ENCODE measurements around the gene CDK14. TPM values are rescaled to one million over a fixed set of nuclear protein-coding genes. Genes with fewer than 3 reads are reported as not detected.

CDK14 gene
- polyA plus RNA-seq, 1 donor from 2014 or later: 25.1 TPM

- H3F3A ChIP-seq (ENCODE audit: insufficient read depth, low read length, poor library complexity, severe bottlenecking): no peaks in the 10 kb centered on the region
- no peaks in the 10 kb centered on the region for H4K20me1 ChIP-seq (ENCODE audit: insufficient read depth)
- no peaks in the 10 kb centered on the region for H3K36me3 ChIP-seq (ENCODE audit: insufficient read depth, low read length)
- no peak overlapping the region for H3K4me3 ChIP-seq (ENCODE audit: low read length)
- no peak overlapping the region for H3K27ac ChIP-seq (ENCODE audit: low read length)
- H3K9ac ChIP-seq (ENCODE audit: low read length): no peak overlapping the region
- H3K79me2 ChIP-seq (replicated peaks; ENCODE audit: insufficient read depth, low read length): no peaks in the 10 kb centered on the region
- TF ChIP-seq RAD21 (conservative IDR thresholded peaks at IDR 0.05) (no peak), EZH2 (IDR thresholded peaks at IDR 0.05; ENCODE audit: borderline replicate concordance, insufficient read depth, low read length, poor library complexity, severe bottlenecking) (no peak), POLR2AphosphoS5 (IDR thresholded peaks at IDR 0.05) (no peak), SMC3 (conservative IDR thresholded peaks at IDR 0.05; ENCODE audit: poor library complexity) (no peak)
- no peaks in the 10 kb centered on the region for H3K9me3 ChIP-seq (ENCODE audit: low read length)
- no peak overlapping the region for H2AFZ ChIP-seq (ENCODE audit: low read depth, low read length)
- H3K4me2 ChIP-seq (ENCODE audit: low read length): no peak overlapping the region
- H3K27me3 ChIP-seq (ENCODE audit: insufficient read depth, low read depth, low read length): no peaks in the 10 kb centered on the region
- no peaks in the 10 kb centered on the region for H3K9me2 ChIP-seq (ENCODE audit: insufficient read depth, low read length)
Observed at GRCh38 chr7:91199601-91200000, 603.5 kb downstream of the CDK14 start.

- H3K4me3 ChIP-seq (ENCODE audit: low read length): peak overlapping the region; percentile 50
- peak overlapping the region; percentile 10 for H3K27ac ChIP-seq (ENCODE audit: low read length)
- no peaks in the 10 kb centered on the region for H3K9me2 ChIP-seq (ENCODE audit: insufficient read depth, low read length)
- H3K9ac ChIP-seq (ENCODE audit: low read length): no peak overlapping the region
- no peaks in the 10 kb centered on the region for H3F3A ChIP-seq (ENCODE audit: insufficient read depth, low read length, poor library complexity, severe bottlenecking)
- TF ChIP-seq POLR2AphosphoS5 (IDR thresholded peaks at IDR 0.05) (peak; percentile 13), MXI1 (conservative IDR thresholded peaks at IDR 0.05; ENCODE audit: poor library complexity, severe bottlenecking) (no peak)
- no peaks in the 10 kb centered on the region for H4K20me1 ChIP-seq (ENCODE audit: insufficient read depth)
- no peak overlapping the region for H2AFZ ChIP-seq (ENCODE audit: low read depth, low read length)
- no peaks in the 10 kb centered on the region for H3K79me2 ChIP-seq (replicated peaks; ENCODE audit: insufficient read depth, low read length)
- H3K36me3 ChIP-seq (ENCODE audit: insufficient read depth, low read length): no peaks in the 10 kb centered on the region
- H3K4me2 ChIP-seq (ENCODE audit: low read length): peak overlapping the region; percentile 14
- no peaks in the 10 kb centered on the region for H3K27me3 ChIP-seq (ENCODE audit: insufficient read depth, low read depth, low read length)
- no peaks in the 10 kb centered on the region for H3K9me3 ChIP-seq (ENCODE audit: low read length)
Observed at GRCh38 chr7:91201442-91202113, 605.5 kb downstream of the CDK14 start.

- TF ChIP-seq SMC3 (conservative IDR thresholded peaks at IDR 0.05; ENCODE audit: poor library complexity) (no peak), EP300 (conservative IDR thresholded peaks at IDR 0.05; ENCODE audit: poor library complexity, severe bottlenecking) (no peak), MXI1 (conservative IDR thresholded peaks at IDR 0.05; ENCODE audit: poor library complexity, severe bottlenecking) (no peak), TAF1 (IDR thresholded peaks at IDR 0.05; ENCODE audit: low read depth) (no peak), RAD21 (conservative IDR thresholded peaks at IDR 0.05) (no peak), REST (IDR thresholded peaks at IDR 0.05; ENCODE audit: borderline replicate concordance) (no peak), EZH2 (IDR thresholded peaks at IDR 0.05; ENCODE audit: borderline replicate concordance, insufficient read depth, low read length, poor library complexity, severe bottlenecking) (no peak), CTCF (IDR thresholded peaks at IDR 0.05; ENCODE audit: poor library complexity, severe bottlenecking) (no peak), POLR2AphosphoS5 (IDR thresholded peaks at IDR 0.05) (no peak)
- H3K4me2 ChIP-seq (ENCODE audit: low read length): no peak overlapping the region
- no peaks in the 10 kb centered on the region for H3K79me2 ChIP-seq (replicated peaks; ENCODE audit: insufficient read depth, low read length)
- H4K20me1 ChIP-seq (ENCODE audit: insufficient read depth): no peaks in the 10 kb centered on the region
- H3K9ac ChIP-seq (ENCODE audit: low read length): no peak overlapping the region
- no peak overlapping the region for H2AFZ ChIP-seq (ENCODE audit: low read depth, low read length)
- no peaks in the 10 kb centered on the region for H3K9me3 ChIP-seq (ENCODE audit: low read length)
- H3K4me3 ChIP-seq (ENCODE audit: low read length): no peak overlapping the region
- no peaks in the 10 kb centered on the region for H3K27me3 ChIP-seq (ENCODE audit: insufficient read depth, low read depth, low read length)
- H3F3A ChIP-seq (ENCODE audit: insufficient read depth, low read length, poor library complexity, severe bottlenecking): no peaks in the 10 kb centered on the region
- no peaks in the 10 kb centered on the region for H3K9me2 ChIP-seq (ENCODE audit: insufficient read depth, low read length)
- no peaks in the 10 kb centered on the region for H3K36me3 ChIP-seq (ENCODE audit: insufficient read depth, low read length)
- no peak overlapping the region for H3K27ac ChIP-seq (ENCODE audit: low read length)
Observed at GRCh38 chr7:91206361-91206960, 610.3 kb downstream of the CDK14 start.
